CD4-positive, alpha-beta T cell treated with Interleukin-4 for 1 hour (primary cell): ENCODE data around the gene ACP5.

ENCODE experiments used
- DNase-seq, 2 donors: peaks; one replicate each; pipeline ENCODE4 v3.0.0-alpha.2; 2020 to 2022

The ACP5 gene

GRCh38 chr19:11547929-11548700 is 29.3 kb downstream of the ACP5 start:
- DNase-seq, result no peak

GRCh38 chr19:11541238-11541637 is 36.2 kb downstream of the ACP5 start:
- DNase-seq, result no peak

GRCh38 chr19:11540645-11541044 is 36.8 kb downstream of the ACP5 start:
- DNase-seq, result no peak

GRCh38 chr19:11539495-11540365 is 37.7 kb downstream of the ACP5 start:
- DNase-seq, result no peak

GRCh38 chr19:11538232-11539036 is 39.0 kb downstream of the ACP5 start, which contains the start of gene CNN1:
TSS of gene CNN1 (plus strand) at chr19:11538851. CDS start at chr19:11538928, 77 bp downstream.
- no peak for DNase-seq

- peak; percentile 86 to 87 for DNase-seq
These were observed 41.5 kb downstream of the ACP5 start for GRCh38 chr19:11535792-11536595.

GRCh38 chr19:11534948-11535347 is 42.5 kb downstream of the ACP5 start:
- no peak for DNase-seq

GRCh38 chr19:11534538-11534937 is 42.9 kb downstream of the ACP5 start:
- no peak for DNase-seq

- peak; percentile 41 to 52 for DNase-seq
These were observed 47.0 kb downstream of the ACP5 start for GRCh38 chr19:11530432-11530831.

- peak; percentile 95 to 96 for DNase-seq
These were observed 48.7 kb downstream of the ACP5 start, which contains the start of gene ECSIT for GRCh38 chr19:11528551-11529341. TSS of gene ECSIT (minus strand) at chr19:11529134. CDS start at chr19:11519170, 9,964 bp downstream.
